MM.1S (cell line): ENCODE measurements around the gene TMEM141.
"Not testable (repeated sequence)": the region's sequence is repeated elsewhere in the genome, so short reads cannot be mapped to it uniquely, and the experiment has no call there.

Source experiments
- DNase-seq: peaks from one replicate; pipeline ENCODE4 v3.0.0-alpha.2; 2015
- H2AFZ ChIP-seq: fragments of 300-600 bp; sonication (generic); 2 replicates; pipeline ENCODE4 v1.6.0; 2016; ENCODE audit warnings: antibody characterized with exemption, low read length
- H3F3A ChIP-seq: fragments of 300-600 bp; sonication (generic); 2 replicates; pipeline ENCODE4 v1.6.1; 2016; ENCODE audit warnings: mild to moderate bottlenecking, antibody characterized with exemption, low read length, moderate library complexity, mixed read lengths; ENCODE audit not compliant: insufficient read depth
- H3K27ac ChIP-seq: fragments of 300-600 bp; sonication (generic); 2 replicates; pipeline ENCODE4 v1.5.1; 2016; ENCODE audit warnings: mild to moderate bottlenecking, low read length
- H3K27me3 ChIP-seq: fragments of 300-600 bp; sonication (generic); replicated peaks from 2 replicates; pipeline ENCODE4 v1.6.0; 2016; ENCODE audit warnings: low read length; ENCODE audit not compliant: insufficient read depth
- H3K36me3 ChIP-seq: fragments of 300-600 bp; sonication (generic); replicated peaks from 2 replicates; pipeline ENCODE4 v1.6.1; 2016; ENCODE audit warnings: mild to moderate bottlenecking, low read length, mixed read lengths; ENCODE audit not compliant: insufficient read depth
- H3K4me1 ChIP-seq: fragments of 300-600 bp; sonication (generic); 2 replicates; pipeline ENCODE4 v1.6.1; 2016; ENCODE audit warnings: low read length, mixed read lengths
- H3K4me2 ChIP-seq: fragments of 300-600 bp; sonication (generic); 2 replicates; pipeline ENCODE4 v1.6.0; 2016; ENCODE audit warnings: low read depth, low read length
- H3K4me3 ChIP-seq: fragments of 300-600 bp; sonication (generic); 2 replicates; pipeline ENCODE4 v1.5.1; 2016; ENCODE audit warnings: low read length, mixed read lengths
- H3K79me2 ChIP-seq: fragments of 300-600 bp; sonication (generic); 2 replicates; pipeline ENCODE4 v1.6.1; 2016; ENCODE audit warnings: mixed run types, low read length, mixed read lengths
- H3K9ac ChIP-seq: fragments of 300-600 bp; sonication (generic); 2 replicates; pipeline ENCODE4 v1.6.1; 2016; ENCODE audit warnings: low read length, mixed read lengths
- H3K9me2 ChIP-seq: fragments of 300-600 bp; sonication (generic); replicated peaks from 2 replicates; pipeline ENCODE4 v1.6.1; 2016; ENCODE audit warnings: mild to moderate bottlenecking, low read length, mixed read lengths; ENCODE audit not compliant: insufficient read depth
- H3K9me3 ChIP-seq: fragments of 300-600 bp; sonication (generic); replicated peaks from 2 replicates; pipeline ENCODE4 v1.6.1; 2016; ENCODE audit warnings: mild to moderate bottlenecking, low read length, mixed read lengths; ENCODE audit not compliant: insufficient read depth
- H4K20me1 ChIP-seq: fragments of 300-600 bp; sonication (generic); 2 replicates; pipeline ENCODE4 v1.6.1; 2016; ENCODE audit warnings: mild to moderate bottlenecking, low read length, moderate library complexity, mixed read lengths; ENCODE audit not compliant: insufficient read depth
- EZH2 ChIP-seq: fragments of 300-600 bp; sonication (generic); optimal IDR thresholded peaks from 2 replicates; pipeline ENCODE3; 2017; ENCODE audit warnings: low read depth, mild to moderate bottlenecking, antibody characterized with exemption, low read length, mixed read lengths
- EZH2phosphoT487 ChIP-seq: fragments of 300-600 bp; sonication (generic); IDR thresholded peaks from 2 replicates; pipeline ENCODE4 v1.6.1; 2018; ENCODE audit warnings: antibody characterized with exemption, low read length
- TF ChIP-seq, protein P1 (sequence below): fragments of 300-600 bp; sonication (generic); IDR thresholded peaks from 2 replicates; pipeline ENCODE4 v1.5.1; 2016; ENCODE audit warnings: antibody characterized with exemption, low read length, mixed read lengths

TMEM141 gene

DNA sequence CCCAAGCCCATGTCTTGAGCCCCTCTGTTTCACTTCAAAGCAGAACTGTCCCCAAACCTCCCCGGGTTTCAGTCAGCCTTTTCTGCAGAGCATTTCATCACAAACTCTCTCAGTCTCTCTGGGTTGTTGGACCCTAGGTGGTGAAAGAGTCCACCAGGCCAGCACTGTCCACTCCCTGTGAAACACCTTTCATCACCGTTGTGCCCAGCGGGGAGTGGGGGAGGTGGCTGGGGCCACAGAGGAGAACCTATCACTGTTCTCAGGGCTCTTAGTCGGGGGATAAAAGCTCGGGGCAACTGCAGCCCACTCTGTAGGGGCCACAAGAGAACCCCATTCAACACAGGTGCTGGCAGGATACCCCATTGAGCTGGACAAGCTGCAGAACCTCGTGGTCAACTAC, 11.2 kb downstream of the TMEM141 start:
- no peak for TF ChIP-seq EZH2phosphoT487
- TF ChIP-seq, protein P1, sequence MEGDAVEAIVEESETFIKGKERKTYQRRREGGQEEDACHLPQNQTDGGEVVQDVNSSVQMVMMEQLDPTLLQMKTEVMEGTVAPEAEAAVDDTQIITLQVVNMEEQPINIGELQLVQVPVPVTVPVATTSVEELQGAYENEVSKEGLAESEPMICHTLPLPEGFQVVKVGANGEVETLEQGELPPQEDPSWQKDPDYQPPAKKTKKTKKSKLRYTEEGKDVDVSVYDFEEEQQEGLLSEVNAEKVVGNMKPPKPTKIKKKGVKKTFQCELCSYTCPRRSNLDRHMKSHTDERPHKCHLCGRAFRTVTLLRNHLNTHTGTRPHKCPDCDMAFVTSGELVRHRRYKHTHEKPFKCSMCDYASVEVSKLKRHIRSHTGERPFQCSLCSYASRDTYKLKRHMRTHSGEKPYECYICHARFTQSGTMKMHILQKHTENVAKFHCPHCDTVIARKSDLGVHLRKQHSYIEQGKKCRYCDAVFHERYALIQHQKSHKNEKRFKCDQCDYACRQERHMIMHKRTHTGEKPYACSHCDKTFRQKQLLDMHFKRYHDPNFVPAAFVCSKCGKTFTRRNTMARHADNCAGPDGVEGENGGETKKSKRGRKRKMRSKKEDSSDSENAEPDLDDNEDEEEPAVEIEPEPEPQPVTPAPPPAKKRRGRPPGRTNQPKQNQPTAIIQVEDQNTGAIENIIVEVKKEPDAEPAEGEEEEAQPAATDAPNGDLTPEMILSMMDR = no peak
- TF ChIP-seq EZH2 = no peak

DNA sequence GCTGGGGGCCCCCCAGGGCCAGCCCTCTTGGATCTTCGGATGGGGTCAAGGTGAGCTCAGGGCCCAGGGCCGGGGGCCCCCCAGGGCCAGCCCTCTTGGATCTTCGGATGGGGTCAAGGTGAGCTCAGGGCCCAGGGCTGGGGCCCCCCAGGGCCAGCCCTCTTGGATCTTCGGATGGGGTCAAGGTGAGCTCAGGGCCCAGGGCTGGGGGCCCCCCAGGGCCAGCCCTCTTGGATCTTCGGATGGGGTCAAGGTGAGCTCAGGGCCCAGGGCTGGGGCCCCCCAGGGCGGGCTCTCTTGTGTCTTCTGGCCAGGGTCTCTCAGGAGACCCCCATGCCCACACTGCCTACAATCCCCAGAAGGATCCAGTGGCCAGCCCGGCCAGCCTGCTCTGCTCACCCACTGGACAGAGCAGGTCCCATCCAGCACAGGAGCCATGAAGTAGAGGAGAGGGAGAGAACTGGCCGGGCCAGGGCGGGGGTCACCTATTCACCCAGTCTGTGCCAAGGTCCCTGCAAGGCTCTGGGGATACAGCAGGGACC, 11.9 kb downstream of the TMEM141 start:
- not testable (repeated sequence) for H3K36me3 ChIP-seq, H3K4me3 ChIP-seq, H3K27ac ChIP-seq, DNase-seq, H3K9me3 ChIP-seq, H3K9ac ChIP-seq, H2AFZ ChIP-seq, H3K4me2 ChIP-seq, H4K20me1 ChIP-seq, H3K27me3 ChIP-seq, H3K9me2 ChIP-seq
- peaks cover 13% of the 10 kb centered on the region for H3K79me2 ChIP-seq
- peaks cover 13% of the 10 kb centered on the region for H3K4me1 ChIP-seq
- H3F3A ChIP-seq = peaks cover 16% of the 10 kb centered on the region

More for the DNA sequence above, 11.2 kb downstream of the TMEM141 start:
- H3K36me3 ChIP-seq = no peaks in the 10 kb centered on the region
- no peak overlapping the region for H3K4me2 ChIP-seq
- no peak overlapping the region for H2AFZ ChIP-seq
- H3K27ac ChIP-seq = no peak overlapping the region
- H4K20me1 ChIP-seq = no peaks in the 10 kb centered on the region
- peaks cover 10% of the 10 kb centered on the region for H3K79me2 ChIP-seq
- H3K27me3 ChIP-seq = no peaks in the 10 kb centered on the region; the same call in 1 of the 2 replicates
- no peak overlapping the region for H3K4me3 ChIP-seq
- no peak overlapping the region for H3K9ac ChIP-seq
- H3K4me1 ChIP-seq = peaks cover 13% of the 10 kb centered on the region
- no peaks in the 10 kb centered on the region for H3K9me2 ChIP-seq
- DNase-seq = no peak
- no peaks in the 10 kb centered on the region for H3K9me3 ChIP-seq
- peaks cover 13% of the 10 kb centered on the region for H3F3A ChIP-seq

DNA sequence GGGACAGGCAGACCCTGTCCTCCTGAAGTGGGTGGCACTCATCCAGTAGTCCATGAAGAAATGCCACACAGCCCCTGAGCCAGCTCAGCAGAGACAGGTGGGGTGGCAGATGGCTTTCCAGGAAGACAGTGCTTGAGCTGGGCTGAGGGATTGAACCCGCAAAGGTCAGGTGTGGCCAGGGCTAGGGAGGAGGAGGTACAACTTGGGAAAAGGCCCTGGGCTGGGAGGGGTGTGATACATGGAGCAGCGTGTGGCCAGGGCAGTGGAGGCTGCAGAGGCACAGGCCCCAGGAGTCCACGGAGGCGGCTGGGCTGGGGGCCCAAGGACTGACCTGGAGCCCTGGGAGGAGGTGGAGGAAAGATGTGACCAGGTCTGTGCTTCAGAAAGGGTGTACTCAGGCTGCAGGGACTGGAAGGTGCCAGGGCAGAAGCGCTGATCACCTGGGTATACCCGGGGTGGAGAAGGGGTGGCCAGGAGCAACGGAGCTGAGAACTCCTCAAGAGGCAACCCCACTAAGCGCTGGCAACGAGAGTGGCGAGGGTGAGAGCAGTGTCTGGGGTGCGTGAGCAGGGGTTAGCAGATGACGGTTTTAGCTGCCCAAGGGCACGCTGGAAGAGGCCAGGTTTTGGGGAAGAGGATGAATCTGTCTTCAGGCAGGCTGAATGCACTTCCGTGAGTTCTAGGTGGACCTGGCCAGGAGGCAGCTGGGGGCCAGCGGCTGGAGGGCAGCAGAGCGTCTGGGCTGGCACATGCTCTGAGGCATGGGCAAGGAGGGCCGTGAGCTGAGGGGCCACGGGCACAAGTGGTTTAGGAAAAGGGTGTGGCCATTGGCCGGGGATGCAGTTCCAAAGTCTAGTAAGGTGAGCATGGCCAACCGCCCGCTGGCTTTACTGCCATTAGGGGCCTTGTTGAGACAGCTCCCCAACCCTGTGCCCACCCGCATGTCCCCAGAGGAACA, 12.7 kb downstream of the TMEM141 start:
- no peak for DNase-seq
- no peak for TF ChIP-seq EZH2phosphoT487
- TF ChIP-seq EZH2 = no peak
- TF ChIP-seq, protein P1 = no peak

More for the DNA sequence above, 12.7 kb downstream of the TMEM141 start:
- H3K4me2 ChIP-seq = no peak overlapping the region
- no peaks in the 10 kb centered on the region for H3K9me2 ChIP-seq
- peaks cover 20% of the 10 kb centered on the region for H3K79me2 ChIP-seq
- H3F3A ChIP-seq = peaks cover 16% of the 10 kb centered on the region
- no peak overlapping the region for H2AFZ ChIP-seq
- peaks cover 13% of the 10 kb centered on the region for H3K4me1 ChIP-seq
- no peaks in the 10 kb centered on the region for H4K20me1 ChIP-seq
- H3K4me3 ChIP-seq = no peak overlapping the region
- H3K9me3 ChIP-seq = no peaks in the 10 kb centered on the region
- no peak overlapping the region for H3K9ac ChIP-seq
- H3K36me3 ChIP-seq = no peaks in the 10 kb centered on the region
- no peak overlapping the region for H3K27ac ChIP-seq
- no peaks in the 10 kb centered on the region; the same call in 1 of the 2 replicates for H3K27me3 ChIP-seq
